Fibroblast of lung (primary cell): ENCODE results near the gene SUPT3H. TPM values are rescaled to one million over a fixed set of nuclear protein-coding genes. Genes with fewer than 3 reads are reported as not detected.

ENCODE experiments used
- DNase-seq, 2 donors: peaks; one replicate each; pipeline versions ENCODE4 v3.0.0 to v3.0.0-alpha.2; 2010; ENCODE audit warnings: low read depth in 2 of 2
- H2AFZ ChIP-seq: 2 replicates; pipeline ENCODE4 v1.5.1; 2012; ENCODE audit warnings: low read length, control low read depth, inconsistent platforms
- H3K27ac ChIP-seq: 2 replicates; pipeline ENCODE4 v1.5.1; 2011; ENCODE audit warnings: low read length, control low read depth; ENCODE audit not compliant: insufficient read depth
- H3K27me3 ChIP-seq: 2 replicates; pipeline ENCODE4 v1.5.1; 2011; ENCODE audit warnings: mild to moderate bottlenecking, low read length; ENCODE audit not compliant: control insufficient read depth, insufficient read depth
- H3K36me3 ChIP-seq: 2 replicates; pipeline ENCODE4 v1.5.1; 2011; ENCODE audit warnings: low read length; ENCODE audit not compliant: control insufficient read depth, insufficient read depth
- H3K4me1 ChIP-seq: 2 replicates; pipeline ENCODE4 v1.5.1; 2011; ENCODE audit warnings: low read length; ENCODE audit not compliant: control insufficient read depth, insufficient read depth; ENCODE audit errors: extremely low read depth
- H3K4me2 ChIP-seq: 2 replicates; pipeline ENCODE4 v1.5.1; 2011; ENCODE audit warnings: low read length, control low read depth; ENCODE audit not compliant: insufficient read depth; ENCODE audit errors: extremely low read depth
- H3K4me3 ChIP-seq, 4 experiments: fragments of 200-600 bp in 1 of 4; sonication (generic) in 1 of 4; replicated peaks in 1 of 4; 2 replicates each; pipeline ENCODE4 v1.5.1; 2011 to 2016; ENCODE audit warnings: low read length in 4 of 4, low read depth in 3 of 4, mild to moderate bottlenecking in 3 of 4, control low read depth in 2 of 4, inconsistent platforms in 1 of 4, mixed read lengths in 1 of 4; ENCODE audit not compliant: insufficient read depth in 1 of 4; ENCODE audit errors: control extremely low read depth in 1 of 4
- H3K79me2 ChIP-seq: 2 replicates; pipeline ENCODE4 v1.5.1; 2012; ENCODE audit warnings: mild to moderate bottlenecking, low read length, inconsistent platforms; ENCODE audit not compliant: control insufficient read depth, insufficient read depth
- H3K9ac ChIP-seq: 2 replicates; pipeline ENCODE4 v1.5.1; 2011; ENCODE audit warnings: mild to moderate bottlenecking, low read length, control low read depth; ENCODE audit not compliant: insufficient read depth
- H3K9me3 ChIP-seq: 2 replicates; pipeline ENCODE4 v1.5.1; 2012; ENCODE audit warnings: low read depth, low read length; ENCODE audit not compliant: control insufficient read depth, insufficient read depth
- H4K20me1 ChIP-seq: 2 replicates; pipeline ENCODE4 v1.5.1; 2011; ENCODE audit warnings: low read length; ENCODE audit not compliant: control insufficient read depth, insufficient read depth; ENCODE audit errors: extremely low read depth
- CTCF ChIP-seq, 2 donors: IDR thresholded peaks in 1 of 2; conservative IDR thresholded peaks in 1 of 2; 1 replicate in 1 of 2; 2 replicates in 1 of 2; pipeline ENCODE4 v1.5.1; 2011 to 2012; ENCODE audit warnings: low read length in 2 of 2, control low read depth in 1 of 2, inconsistent platforms in 1 of 2, low read depth in 1 of 2, mild to moderate bottlenecking in 1 of 2
- EZH2 ChIP-seq: IDR thresholded peaks from 2 replicates; pipeline ENCODE4 v1.5.1; 2012; ENCODE audit warnings: low read length, control low read depth, mild to moderate bottlenecking; ENCODE audit errors: missing control alignments
- polyA plus RNA-seq, 2 donors: library from polyadenylated mRNA; depleted of rRNA in 1 of 2; stranded (reverse) in 1 of 2; unstranded in 1 of 2; fragments of >200 nt; gene quantifications; 2 replicates each; pipeline ENCODE4 v1.2.1, GENCODE V29; 2011 to 2012; ENCODE audit warnings: missing spikeins in 1 of 2
- total RNA-seq: library from RNA; depleted of rRNA; stranded (reverse); fragments of >200 nt; gene quantifications from 2 replicates; pipeline ENCODE4 v1.2.1, GENCODE V29; 2014

The SUPT3H gene
- total and polyA plus RNA-seq, 2 donors (not counting 1 experiment from before 2014, with no cell fraction given) = 8.3 to 8.5 TPM

- Histone ChIP-seq H3K9ac (no peak overlapping the region), H2AFZ (no peak overlapping the region), H3K36me3 (no peaks in the 10 kb centered on the region), H3K27me3 (no peaks in the 10 kb centered on the region), H3K4me3 (no peak overlapping the region), H3K4me2 (no peak overlapping the region), H3K27ac (no peak overlapping the region), H3K9me3 (no peaks in the 10 kb centered on the region), H3K4me1 (no peaks in the 10 kb centered on the region), H4K20me1 (no peaks in the 10 kb centered on the region), H3K79me2 (no peaks in the 10 kb centered on the region)
- no peak for DNase-seq
- TF ChIP-seq EZH2 (no peak), CTCF (conservative IDR thresholded peaks at IDR 0.05 in 1 of 2, IDR thresholded peaks at IDR 0.05 in 1 of 2; ENCODE audit: low read depth in 1 of 2, low read length in 2 of 2) (no peak)
Measured at GRCh38 chr6:45126033-45126432, 251.7 kb downstream of the SUPT3H start.

DNA sequence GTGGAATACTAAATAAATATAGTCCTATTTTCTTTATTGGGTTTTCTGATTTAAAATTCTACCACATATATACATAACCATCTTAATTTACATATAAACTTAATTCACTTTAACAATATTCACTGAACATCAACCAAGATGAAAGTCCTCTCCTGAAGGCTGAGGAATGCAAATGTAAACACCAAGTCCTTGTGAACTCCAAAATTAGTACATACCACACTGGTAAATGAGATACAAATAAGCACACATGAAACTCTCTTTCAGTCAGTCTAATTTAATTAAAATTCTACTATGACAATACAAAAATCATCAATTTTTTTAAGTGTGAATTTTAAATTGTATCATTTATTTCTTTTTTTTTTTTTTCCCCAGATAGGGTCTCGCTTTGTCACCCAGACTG, 254.7 kb downstream of the SUPT3H start:
- Histone ChIP-seq H2AFZ (no peak overlapping the region), H3K9ac (no peak overlapping the region), H3K27ac (no peak overlapping the region), H4K20me1 (no peaks in the 10 kb centered on the region), H3K79me2 (no peaks in the 10 kb centered on the region), H3K4me3 (no peak overlapping the region), H3K4me2 (no peak overlapping the region), H3K4me1 (no peaks in the 10 kb centered on the region), H3K36me3 (no peaks in the 10 kb centered on the region), H3K27me3 (no peaks in the 10 kb centered on the region), H3K9me3 (no peaks in the 10 kb centered on the region)
- no peak for DNase-seq
- TF ChIP-seq EZH2 = no peak
- TF ChIP-seq CTCF (conservative IDR thresholded peaks at IDR 0.05 in 1 of 2, IDR thresholded peaks at IDR 0.05 in 1 of 2; ENCODE audit: low read depth in 1 of 2, low read length in 2 of 2) = no peak

DNA sequence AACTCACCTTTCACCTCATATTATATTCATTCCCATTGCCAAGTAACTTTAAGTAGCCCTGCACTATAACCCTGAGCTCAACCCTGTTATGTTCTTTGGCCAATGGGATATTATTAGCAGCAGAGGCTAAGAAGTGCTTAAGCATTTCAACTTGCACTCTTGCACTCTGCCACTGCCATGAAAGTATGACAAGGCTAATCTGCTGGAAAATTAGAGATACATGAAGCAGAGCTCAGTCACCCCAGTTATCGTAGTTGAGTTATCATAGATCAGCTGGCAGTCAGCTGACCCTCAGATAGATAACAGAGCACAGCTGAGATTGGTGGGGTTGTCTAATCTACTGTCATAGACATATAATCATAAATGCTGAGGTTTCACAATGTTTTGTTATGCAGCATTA, 259.0 kb downstream of the SUPT3H start:
- no peaks in the 10 kb centered on the region for H3K36me3 ChIP-seq
- TF ChIP-seq CTCF (conservative IDR thresholded peaks at IDR 0.05 in 1 of 2, IDR thresholded peaks at IDR 0.05 in 1 of 2; ENCODE audit: low read depth in 1 of 2, low read length in 2 of 2) (no peak), EZH2 (no peak)
- H3K79me2 ChIP-seq = no peaks in the 10 kb centered on the region
- H3K4me3 ChIP-seq = no peak overlapping the region
- no peaks in the 10 kb centered on the region for H3K27me3 ChIP-seq
- no peak overlapping the region for H3K4me2 ChIP-seq
- H3K27ac ChIP-seq = no peak overlapping the region
- no peaks in the 10 kb centered on the region for H3K9me3 ChIP-seq
- no peak overlapping the region for H2AFZ ChIP-seq
- H4K20me1 ChIP-seq = no peaks in the 10 kb centered on the region
- DNase-seq = no peak
- no peak overlapping the region for H3K9ac ChIP-seq
- peaks cover 2% of the 10 kb centered on the region for H3K4me1 ChIP-seq
